A673 (cell line): Measurements from ENCODE around the gene CNTN6. TPM values are rescaled to one million over a fixed set of nuclear protein-coding genes. Genes with fewer than 3 reads are reported as not detected.

Experiments used
- BruUV-seq: library from RNA; stranded (reverse); fragments of 400-500 nt; replicated peaks from 2 replicates; lab custom pipeline; 2021; lab: Mats Ljungman, UMichigan
- CTCF ChIA-PET: fragments of 300-600 bp; sonication (Branson Sonifier 250); formaldehyde crosslinking; loops from one replicate; lab custom pipeline; 2022; ENCODE audit warnings: antibody characterized with exemption; lab: Charles Lee
- POLR2A ChIA-PET: fragments of 300-600 bp; sonication (Branson Sonifier 250); formaldehyde crosslinking; loops from one replicate; lab custom pipeline; 2022; ENCODE audit warnings: antibody characterized with exemption; ENCODE audit not compliant: low non-redundant PET; lab: Charles Lee
- DNase-seq: peaks from one replicate; pipeline ENCODE4 v3.0.0-alpha.2; 2015; ENCODE audit warnings: low spot score
- H3K27ac ChIP-seq: fragments of 200-600 bp; sonication (generic); 2 replicates; pipeline ENCODE4 v1.5.1; 2016; ENCODE audit warnings: mixed run types, low read depth, mild to moderate bottlenecking, mixed read lengths, antibody characterized with exemption, low read length; ENCODE audit not compliant: poor library complexity, severe bottlenecking
- H3K27me3 ChIP-seq: fragments of 200-600 bp; sonication (generic); replicated peaks from 2 replicates; pipeline ENCODE4 v1.6.1; 2017; ENCODE audit warnings: mixed run types, low read depth, mild to moderate bottlenecking, mixed read lengths, antibody characterized with exemption, low read length; ENCODE audit not compliant: insufficient read depth, poor library complexity
- H3K36me3 ChIP-seq: fragments of 200-600 bp; sonication (generic); 2 replicates; pipeline ENCODE4 v1.6.1; 2016; ENCODE audit warnings: mixed run types, mild to moderate bottlenecking, mixed read lengths, antibody characterized with exemption, low read length; ENCODE audit not compliant: insufficient read depth, poor library complexity, severe bottlenecking
- H3K4me1 ChIP-seq: fragments of 200-600 bp; sonication (generic); 2 replicates; pipeline ENCODE4 v1.6.1; 2017; ENCODE audit warnings: mixed run types, mild to moderate bottlenecking, mixed read lengths, antibody characterized with exemption, low read length; ENCODE audit not compliant: insufficient read depth, poor library complexity, severe bottlenecking
- H3K4me3 ChIP-seq: fragments of 200-600 bp; sonication (generic); 2 replicates; pipeline ENCODE4 v1.5.1; 2016; ENCODE audit warnings: low read depth, mixed run types, mild to moderate bottlenecking, mixed read lengths, low read length; ENCODE audit not compliant: poor library complexity, severe bottlenecking
- H3K9me3 ChIP-seq: fragments of 200-600 bp; sonication (generic); 2 replicates; pipeline ENCODE4 v1.6.1; 2016; ENCODE audit warnings: mixed run types, low read depth, mild to moderate bottlenecking, mixed read lengths, antibody characterized with exemption, low read length; ENCODE audit not compliant: poor library complexity, severe bottlenecking
- CTCF ChIP-seq: fragments of 300-800, 200-600 bp; sonication (generic); conservative IDR thresholded peaks from 2 replicates; pipeline ENCODE4 v1.5.1; 2017; ENCODE audit warnings: low read depth, mild to moderate bottlenecking, antibody characterized with exemption, low read length, moderate library complexity, mixed read lengths
- EZH2 ChIP-seq: fragments of 200-600 bp; sonication (generic); IDR thresholded peaks from 2 replicates; pipeline ENCODE4 v1.6.1; 2017; ENCODE audit warnings: borderline replicate concordance, low read depth, mild to moderate bottlenecking, mixed read lengths, antibody characterized with exemption, low read length; ENCODE audit not compliant: poor library complexity, severe bottlenecking
- intact Hi-C: fragments of 100-400 bp; cut with micrococcal nuclease; formaldehyde crosslinking; loops from one replicate; pipeline ENCODE4 v1.10.0; 2022; ENCODE audit not compliant: unreplicated experiment
- total RNA-seq: library from RNA; stranded (reverse); gene quantifications from 2 replicates; pipeline ENCODE4 v1.2.3, GENCODE V29; 2021

CNTN6 gene
- total RNA-seq, 1 experiment from 2014 or later, result 0.28 TPM

GRCh38 chr3:1164101-1164500, 71.3 kb downstream of the CNTN6 start:
- ChIA-PET CTCF (no interaction called here), POLR2A (no interaction called here)
- TF ChIP-seq EZH2, result no peak
- no peak for TF ChIP-seq CTCF
- no peak for DNase-seq
- BruUV-seq, result no TSS peak
- no peaks in the 10 kb centered on the region for H3K9me3 ChIP-seq
- no peak overlapping the region for H3K27ac ChIP-seq
- intact Hi-C loops, result no loop called here
- no peaks in the 10 kb centered on the region for H3K27me3 ChIP-seq
- H3K36me3 ChIP-seq, result no peaks in the 10 kb centered on the region
- no peaks in the 10 kb centered on the region for H3K4me1 ChIP-seq
- no peak overlapping the region for H3K4me3 ChIP-seq

GRCh38 chr3:1171320-1171719, 78.5 kb downstream of the CNTN6 start:
- CTCF ChIA-PET, result no interaction called here
- Histone ChIP-seq H3K27me3 (peaks cover 9% of the 10 kb centered on the region), H3K4me3 (no peak overlapping the region), H3K9me3 (peaks cover 2% of the 10 kb centered on the region), H3K36me3 (no peaks in the 10 kb centered on the region), H3K27ac (no peak overlapping the region), H3K4me1 (peaks cover 12% of the 10 kb centered on the region)
- no TSS peak for BruUV-seq
- DNase-seq, result no peak
- intact Hi-C loops, result no loop called here
- no peak for TF ChIP-seq EZH2
- TF ChIP-seq CTCF, result no peak
- POLR2A ChIA-PET, result no interaction called here

- Histone ChIP-seq H3K27ac (no peak overlapping the region), H3K9me3 (peaks cover 11% of the 10 kb centered on the region), H3K4me1 (peaks cover 12% of the 10 kb centered on the region), H3K36me3 (no peaks in the 10 kb centered on the region), H3K4me3 (no peak overlapping the region), H3K27me3 (peaks cover 9% of the 10 kb centered on the region)
- BruUV-seq, result no TSS peak
- POLR2A ChIA-PET, result no interaction called here
- CTCF ChIA-PET, result no interaction called here
- intact Hi-C loops, result no loop called here
- DNase-seq, result no peak
- TF ChIP-seq EZH2, result no peak
- TF ChIP-seq CTCF, result no peak
These were observed 79.8 kb downstream of the CNTN6 start for GRCh38 chr3:1172644-1173043.
